HL-60 (cell line): ENCODE measurements around the gene PTCHD4.

ENCODE experiments used
- DNase-seq, 2 experiments: peaks; one replicate each; pipeline ENCODE4 v3.0.0-alpha.2; 2010 to 2020; ENCODE audit warnings: low read depth in 1 of 2, low spot score in 1 of 2
- H3K27ac ChIP-seq: fragments of 250-450 bp; sonication (Bioruptor Pico); replicated peaks from 2 replicates; pipeline ENCODE4 v1.5.1; 2020; ENCODE audit warnings: mild to moderate bottlenecking, moderate library complexity
- H3K27me3 ChIP-seq: fragments of 250-450 bp; sonication (Bioruptor Pico); 2 replicates; pipeline ENCODE4 v1.5.1; 2021; ENCODE audit warnings: mild to moderate bottlenecking, moderate library complexity; ENCODE audit not compliant: insufficient read depth, poor library complexity, severe bottlenecking
- H3K4me3 ChIP-seq: replicated peaks from 2 replicates; pipeline ENCODE4 v1.5.1; 2011; ENCODE audit warnings: mild to moderate bottlenecking, control low read depth, low read length; ENCODE audit not compliant: insufficient read depth
- CTCF ChIP-seq: IDR thresholded peaks from one replicate; pipeline ENCODE4 v1.5.1; 2011; ENCODE audit warnings: low read length, control low read depth, inconsistent platforms; ENCODE audit not compliant: insufficient read depth
- GABPA ChIP-seq: IDR thresholded peaks from 2 replicates; pipeline ENCODE4 v1.6.1; 2012; ENCODE audit warnings: low read depth
- POLR2AphosphoS5 ChIP-seq: IDR thresholded peaks from 2 replicates; pipeline ENCODE4 v1.6.1; 2012; ENCODE audit warnings: low read depth
- REST ChIP-seq: IDR thresholded peaks from 2 replicates; pipeline ENCODE4 v1.6.1; 2012; ENCODE audit warnings: low read depth; ENCODE audit not compliant: insufficient replicate concordance
- SPI1 ChIP-seq: IDR thresholded peaks from 2 replicates; pipeline ENCODE4 v1.6.1; 2012; ENCODE audit warnings: low read depth, mild to moderate bottlenecking, borderline replicate concordance
- long read RNA-seq: library from polyadenylated mRNA; unstranded; transcript quantifications from one replicate; pipeline ENCODE4 v2.0.0, GENCODE V29; 2020

Gene PTCHD4
- long read RNA-seq: 0 reads

GRCh38 chr6:48111143-48111506 lies at the start of gene PTCHD4:
PTCHD4 (minus strand) TSS chr6:48111197; CDS start chr6:48068957, 42,240 bp downstream.
- no peak for TF ChIP-seq SPI1
- TF ChIP-seq POLR2AphosphoS5: no peak
- TF ChIP-seq CTCF: no peak
- TF ChIP-seq REST: no peak
- no peak for TF ChIP-seq GABPA
- Histone ChIP-seq H3K27ac (no peak within 1 kb of the TSS), H3K27me3 (no peaks in the 10 kb centered on the region), H3K4me3 (no peak within 1 kb of the TSS)
- no peak for DNase-seq

DNA sequence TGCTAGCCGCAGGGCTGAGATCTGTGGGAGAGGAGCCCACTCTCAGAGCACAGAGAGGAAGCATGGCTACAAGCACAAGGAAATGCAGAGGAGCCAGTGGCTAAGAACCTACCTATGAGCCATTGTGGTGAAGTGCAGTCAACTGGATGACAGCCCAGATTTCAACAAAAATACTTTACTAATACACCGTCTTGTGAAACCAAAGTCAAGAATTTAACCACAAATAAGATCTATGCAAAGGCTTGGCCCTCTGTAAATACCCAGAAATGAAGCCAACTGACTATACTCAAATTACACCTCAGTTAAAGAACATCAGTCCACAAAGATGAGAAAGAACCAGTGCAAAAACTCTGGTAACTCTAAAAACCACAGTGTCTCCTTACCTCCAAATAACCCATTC lies 40.1 kb upstream of the PTCHD4 start:
- no peak overlapping the region for H3K27ac ChIP-seq

DNA sequence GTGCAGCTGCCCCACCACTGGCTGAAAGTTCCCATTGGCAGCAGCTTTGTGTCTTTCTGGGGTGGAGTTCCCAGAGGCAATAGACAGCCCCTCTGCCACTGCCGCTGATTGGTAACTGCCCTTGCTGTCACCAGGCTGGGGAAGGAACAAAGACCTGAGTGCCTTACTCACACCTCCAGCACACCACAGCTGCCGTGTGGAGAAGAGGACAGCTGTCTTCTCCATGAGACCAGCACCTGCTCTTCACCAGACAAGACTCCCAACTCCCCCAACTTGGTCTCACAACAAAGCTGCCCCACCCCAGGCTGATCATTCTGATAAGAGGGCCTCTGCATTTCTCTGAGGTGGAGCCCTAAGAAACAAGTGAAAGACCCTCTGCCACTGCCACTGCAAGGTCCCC lies 39.7 kb upstream of the PTCHD4 start:
- Histone ChIP-seq H3K27ac (no peak overlapping the region), H3K27me3 (no peaks in the 10 kb centered on the region), H3K4me3 (no peak overlapping the region)
- DNase-seq: no peak
- TF ChIP-seq REST (no peak), CTCF (no peak), SPI1 (no peak), POLR2AphosphoS5 (no peak), GABPA (no peak)

More for the DNA sequence above, 40.1 kb upstream of the PTCHD4 start:
- TF ChIP-seq SPI1: no peak
- no peak for TF ChIP-seq POLR2AphosphoS5
- TF ChIP-seq CTCF: no peak
- TF ChIP-seq GABPA: no peak
- TF ChIP-seq REST: no peak
- DNase-seq: no peak
- Histone ChIP-seq H3K27me3 (no peaks in the 10 kb centered on the region), H3K4me3 (no peak overlapping the region)
